Psoas muscle (tissue), 8 donors: ENCODE results near the gene CFAP300. TPM values are rescaled to one million over a fixed set of nuclear protein-coding genes. Genes with fewer than 3 reads are reported as not detected.

ENCODE experiments used
- ATAC-seq, 4 donors: fragments of 200-7000 bp; cut with Tn5 transposase; one replicate each; pipeline ENCODE4 v1.9.1; 2020; ENCODE audit warnings: moderate library complexity in 3 of 4, mild to moderate bottlenecking in 2 of 4
- DNase-seq, 2 donors: peaks; one replicate each; pipeline ENCODE4 v3.0.0-alpha.2; 2020
- H3K27ac ChIP-seq: fragments of 200-600 bp; one replicate; pipeline ENCODE4 v1.8.0; 2022
- H3K27me3 ChIP-seq, 3 donors: fragments of 200-600 bp in 1 of 3; one replicate each; pipeline versions ENCODE4 v1.6.1 to v1.8.0; 2013 to 2022; ENCODE audit warnings: low read length in 2 of 3, mild to moderate bottlenecking in 2 of 3, moderate library complexity in 1 of 3; ENCODE audit not compliant: insufficient read depth in 3 of 3
- H3K36me3 ChIP-seq, 2 donors: fragments of 200-600 bp in 1 of 2; one replicate each; pipeline versions ENCODE4 v1.6.1 to v1.8.0; 2013 to 2022; ENCODE audit warnings: low read depth in 1 of 2, mild to moderate bottlenecking in 1 of 2, moderate library complexity in 1 of 2; ENCODE audit not compliant: insufficient read depth in 1 of 2
- H3K4me1 ChIP-seq: fragments of 200-600 bp; one replicate; pipeline ENCODE4 v1.8.0; 2022
- H3K4me3 ChIP-seq: fragments of 200-600 bp; one replicate; pipeline ENCODE4 v1.8.0; 2022; ENCODE audit warnings: mild to moderate bottlenecking
- H3K9me3 ChIP-seq: fragments of 200-600 bp; one replicate; pipeline ENCODE4 v1.8.0; 2022
- WGBS, 3 donors: extraction: QIAGEN DNeasy Blood & Tissue Kit; methylation state at CpG; one replicate each; pipeline versions ENCODE4 v1.1.6 to v1.1.7; 2013; 5-methylcytosine and 5-hydroxymethylcytosine counted together
- intact Hi-C, 2 donors: fragments of 100-400 bp; cut with DNase I; formaldehyde crosslinking; loops; one replicate each; pipeline versions ENCODE4 v1.11.0 to v1.14.2; 2022
- polyA plus RNA-seq, 3 donors: library from polyadenylated mRNA; stranded (reverse); fragments of 200-250 nt; gene quantifications; one replicate each; pipeline ENCODE4 v1.2.3, GENCODE V29; 2013
- total RNA-seq, 4 donors: library from RNA; stranded (reverse); fragmentation: NEBNext Ultra II Directional in 2 of 4; extraction: Animal tissue kit (Norgen Biotek cat#: 25700) in 2 of 4; gene quantifications; one replicate each; pipeline versions ENCODE4 v1.2.1 to v1.2.4, GENCODE V29; 2021 to 2023
- TF ChIP-seq, protein P1 (sequence below): fragments of 200-600 bp; IDR thresholded peaks from one replicate; pipeline ENCODE4 v1.8.0; 2022; ENCODE audit warnings: antibody characterized with exemption
- donor health status: healthy with polysubstance abuse.
- donor health status: DM: no; HTN: no; CAD: no; lungs with moderate emphysema.
- donor health status: Bipolar disorder and iron deficiency.
- donor health status: healthy.
- donor health status: DM: yes; HTN: yes; CAD: no.
- donor health status: DM: no; HTN: no; CAD: no.
- donor health status: DM: no; HTN: no; CAD: no.
- donor health status: DM: yes; HTN: yes; CAD: no.

The CFAP300 gene
- total and polyA plus RNA-seq, 7 donors, result 0.11 to 0.86 (median 0.22) TPM; not detected in 2

DNA sequence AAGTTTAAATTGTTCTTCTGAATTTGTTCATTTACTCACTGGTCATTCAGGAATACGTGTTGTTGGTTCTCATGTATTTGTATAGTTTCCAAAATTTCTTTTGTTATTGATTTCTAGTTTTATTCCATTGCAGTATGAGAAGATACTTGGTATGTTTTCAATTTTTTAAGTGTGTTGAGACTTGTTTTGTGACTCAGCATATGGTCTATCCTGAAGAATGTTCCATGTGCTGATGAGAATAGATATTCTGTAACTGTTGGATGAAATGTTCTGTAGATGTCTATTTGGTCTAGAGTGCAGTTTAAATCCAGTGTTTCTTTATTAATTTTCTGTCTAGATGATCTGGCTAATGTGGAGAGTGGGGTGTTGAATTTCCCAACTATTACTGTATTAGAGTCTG lies 23.5 kb downstream of the CFAP300 start:
- Histone ChIP-seq H3K9me3 (peaks cover 17% of the 10 kb centered on the region), H3K27ac (no peak overlapping the region), H3K4me3 (no peak overlapping the region), H3K4me1 (no peaks in the 10 kb centered on the region), H3K27me3 (no peaks in the 10 kb centered on the region), H3K36me3 (no peaks in the 10 kb centered on the region)
- intact Hi-C loops, result no loop called here
- no peak for DNase-seq
- TF ChIP-seq, protein P1, sequence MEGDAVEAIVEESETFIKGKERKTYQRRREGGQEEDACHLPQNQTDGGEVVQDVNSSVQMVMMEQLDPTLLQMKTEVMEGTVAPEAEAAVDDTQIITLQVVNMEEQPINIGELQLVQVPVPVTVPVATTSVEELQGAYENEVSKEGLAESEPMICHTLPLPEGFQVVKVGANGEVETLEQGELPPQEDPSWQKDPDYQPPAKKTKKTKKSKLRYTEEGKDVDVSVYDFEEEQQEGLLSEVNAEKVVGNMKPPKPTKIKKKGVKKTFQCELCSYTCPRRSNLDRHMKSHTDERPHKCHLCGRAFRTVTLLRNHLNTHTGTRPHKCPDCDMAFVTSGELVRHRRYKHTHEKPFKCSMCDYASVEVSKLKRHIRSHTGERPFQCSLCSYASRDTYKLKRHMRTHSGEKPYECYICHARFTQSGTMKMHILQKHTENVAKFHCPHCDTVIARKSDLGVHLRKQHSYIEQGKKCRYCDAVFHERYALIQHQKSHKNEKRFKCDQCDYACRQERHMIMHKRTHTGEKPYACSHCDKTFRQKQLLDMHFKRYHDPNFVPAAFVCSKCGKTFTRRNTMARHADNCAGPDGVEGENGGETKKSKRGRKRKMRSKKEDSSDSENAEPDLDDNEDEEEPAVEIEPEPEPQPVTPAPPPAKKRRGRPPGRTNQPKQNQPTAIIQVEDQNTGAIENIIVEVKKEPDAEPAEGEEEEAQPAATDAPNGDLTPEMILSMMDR, result no peak
- 0 to 46% (median 0%) methylated on average over 1 of the region's 1 CpG for WGBS, 3 donors
- ATAC-seq, result no peak

DNA sequence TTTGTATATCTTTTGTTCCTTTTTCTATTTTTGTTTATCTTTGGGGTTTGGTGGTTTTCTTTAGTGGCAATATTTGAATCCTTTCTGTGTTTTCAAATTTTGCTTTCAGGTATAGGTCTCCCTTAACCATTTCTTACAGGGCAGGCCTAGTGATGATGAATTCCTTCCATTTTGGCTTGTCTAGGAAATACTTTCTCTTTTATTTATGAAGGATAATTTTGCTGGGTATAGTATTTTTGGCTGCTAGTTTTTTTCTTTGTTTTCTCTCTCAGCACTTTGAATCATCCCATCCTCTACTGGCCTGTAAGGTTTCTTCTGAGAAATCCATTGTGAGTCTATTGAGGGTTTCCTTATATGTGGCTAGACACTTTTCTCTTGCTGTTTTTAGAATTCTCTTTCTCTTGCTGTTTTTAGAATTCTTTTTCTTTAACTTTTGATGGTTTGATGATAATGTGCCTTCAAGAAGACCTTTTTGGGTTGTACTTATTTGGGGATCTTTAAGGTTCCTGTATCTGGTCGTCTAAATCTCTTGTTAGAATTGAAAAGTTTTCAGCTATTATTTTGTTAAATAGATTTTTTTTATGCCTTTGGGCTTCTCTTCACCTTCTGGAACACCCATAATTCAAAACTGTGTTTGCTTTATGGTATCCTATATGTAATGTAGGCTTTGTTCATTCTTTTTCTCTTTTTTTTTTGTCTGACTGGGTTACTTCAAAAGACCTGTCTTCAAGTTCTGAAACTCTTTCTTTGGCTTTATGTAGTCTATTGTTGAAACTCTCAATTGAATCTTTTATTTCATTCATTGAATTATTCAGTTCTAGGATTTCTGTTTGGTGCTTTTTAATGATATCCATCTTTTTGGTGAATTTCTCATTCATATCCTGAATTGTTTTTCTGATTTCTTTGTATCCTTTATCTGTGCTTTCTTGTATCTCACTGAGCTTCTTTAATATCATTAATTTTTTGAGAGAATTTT lies 24.5 kb downstream of the CFAP300 start:
- TF ChIP-seq, protein P1, result no peak
- no peaks in the 10 kb centered on the region for H3K27me3 ChIP-seq
- no peaks in the 10 kb centered on the region for H3K4me1 ChIP-seq
- DNase-seq (no peak), ATAC-seq (no peak)
- H3K4me3 ChIP-seq, result no peak overlapping the region
- H3K36me3 ChIP-seq, result no peaks in the 10 kb centered on the region
- intact Hi-C loops, result no loop called here
- WGBS, 3 donors, result 83 to 100% (median 90%) methylated on average over 1 of the region's 1 CpG
- H3K9me3 ChIP-seq, result peaks cover 17% of the 10 kb centered on the region
- H3K27ac ChIP-seq, result no peak overlapping the region

DNA sequence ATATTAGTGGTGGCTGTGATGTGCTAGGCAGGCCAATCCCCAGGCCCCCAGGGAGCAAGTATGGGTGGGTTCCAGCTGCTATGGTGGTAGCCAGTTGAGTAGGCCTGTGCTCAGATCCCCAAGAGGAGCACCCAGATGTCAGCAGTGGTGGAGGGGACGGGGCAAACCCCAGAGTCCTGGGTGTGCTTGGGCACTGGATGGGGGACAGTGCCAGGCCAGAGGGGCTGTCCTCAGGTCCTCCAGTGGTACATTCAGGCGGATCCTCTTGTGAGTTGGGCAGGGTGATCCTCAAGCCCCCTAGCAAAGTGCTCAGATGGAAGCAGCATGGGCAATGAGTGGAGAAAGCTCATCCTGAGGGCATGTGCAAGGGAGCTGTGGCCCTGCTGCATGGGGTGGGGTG lies 26.0 kb downstream of the CFAP300 start:
- H3K9me3 ChIP-seq, result peaks cover 17% of the 10 kb centered on the region
- intact Hi-C loops, result no loop called here
- no peaks in the 10 kb centered on the region for H3K36me3 ChIP-seq
- 91 to 94% (median 93%) methylated on average over 2 of the region's 2 CpGs for WGBS, 3 donors
- ATAC-seq, result no peak
- H3K4me3 ChIP-seq, result no peak overlapping the region
- TF ChIP-seq, protein P1, result no peak
- H3K4me1 ChIP-seq, result no peaks in the 10 kb centered on the region
- DNase-seq, result no peak
- H3K27ac ChIP-seq, result no peak overlapping the region
- no peaks in the 10 kb centered on the region for H3K27me3 ChIP-seq

DNA sequence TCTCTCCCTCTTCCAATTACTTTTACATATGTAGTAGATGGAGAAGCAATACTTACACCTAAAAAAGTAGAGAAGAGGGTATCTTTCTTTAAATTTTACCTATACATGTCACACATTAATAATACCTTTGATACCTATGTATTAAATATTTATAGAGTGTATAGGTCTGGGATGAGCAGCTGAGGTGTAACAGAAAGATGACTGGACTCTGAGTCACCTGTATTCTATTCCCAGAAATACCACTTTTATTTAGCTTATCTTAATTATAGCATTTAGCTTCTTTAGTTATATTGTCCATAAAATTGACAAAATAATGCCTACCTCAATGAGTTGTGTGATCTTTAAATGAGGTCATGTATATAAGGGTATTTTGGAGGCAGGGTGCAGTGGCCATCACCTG lies 32.4 kb downstream of the CFAP300 start:
- TF ChIP-seq, protein P1, result no peak
- H3K4me1 ChIP-seq, result no peaks in the 10 kb centered on the region
- no peak overlapping the region for H3K4me3 ChIP-seq
- no peak for ATAC-seq
- no peaks in the 10 kb centered on the region for H3K36me3 ChIP-seq
- no peak overlapping the region for H3K27ac ChIP-seq
- intact Hi-C loops, result no loop called here
- H3K27me3 ChIP-seq, result no peaks in the 10 kb centered on the region
- H3K9me3 ChIP-seq, result no peaks in the 10 kb centered on the region
- no peak for DNase-seq
